ENCODE results near the gene DNAJC25.

DNA sequence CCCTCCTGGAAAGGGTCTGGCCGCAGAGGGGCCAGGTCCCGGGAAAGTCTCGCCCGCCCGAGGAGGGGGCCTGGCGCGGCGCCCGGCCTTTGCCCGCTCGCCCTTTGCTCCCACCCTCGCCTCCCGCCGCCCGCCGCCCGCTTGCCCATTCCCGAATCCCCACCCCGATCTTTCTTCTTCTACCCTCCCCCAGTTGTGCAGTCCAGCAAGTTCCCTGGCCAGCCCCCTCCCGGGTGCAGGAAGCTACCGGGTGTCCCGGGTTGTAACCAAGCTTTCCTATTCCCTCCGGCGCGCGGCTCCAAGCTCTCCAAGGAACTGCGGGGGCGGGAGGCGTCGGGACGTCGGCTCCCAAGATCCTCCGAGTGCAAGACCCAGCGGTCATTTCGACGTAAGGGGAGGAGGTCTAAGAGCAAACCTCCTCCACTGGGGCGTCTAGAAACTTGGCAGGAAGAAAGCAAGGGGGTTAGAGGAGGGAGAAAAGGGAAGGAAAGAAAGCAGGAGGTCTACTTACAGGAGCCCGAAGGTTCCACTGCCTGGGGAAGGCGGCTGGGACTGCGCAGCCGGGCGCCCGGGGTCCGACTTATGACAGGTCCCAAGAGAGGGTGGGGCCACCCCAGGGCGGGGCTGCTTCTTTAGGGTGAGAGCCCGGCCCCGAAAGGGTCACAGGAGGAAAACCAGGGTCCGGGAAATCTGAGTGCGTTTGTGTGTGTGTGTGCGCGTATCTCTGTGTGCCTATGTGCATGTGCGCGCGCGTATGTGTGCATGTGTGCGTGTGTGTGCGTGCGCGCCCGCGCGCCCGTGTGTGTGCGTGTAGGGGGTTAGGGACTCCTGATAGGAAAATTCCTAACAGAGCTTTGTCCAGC lies 31.8 kb upstream of the DNAJC25 start, which contains the start of gene PTGR1:
- TF ChIP-seq, protein P1, sequence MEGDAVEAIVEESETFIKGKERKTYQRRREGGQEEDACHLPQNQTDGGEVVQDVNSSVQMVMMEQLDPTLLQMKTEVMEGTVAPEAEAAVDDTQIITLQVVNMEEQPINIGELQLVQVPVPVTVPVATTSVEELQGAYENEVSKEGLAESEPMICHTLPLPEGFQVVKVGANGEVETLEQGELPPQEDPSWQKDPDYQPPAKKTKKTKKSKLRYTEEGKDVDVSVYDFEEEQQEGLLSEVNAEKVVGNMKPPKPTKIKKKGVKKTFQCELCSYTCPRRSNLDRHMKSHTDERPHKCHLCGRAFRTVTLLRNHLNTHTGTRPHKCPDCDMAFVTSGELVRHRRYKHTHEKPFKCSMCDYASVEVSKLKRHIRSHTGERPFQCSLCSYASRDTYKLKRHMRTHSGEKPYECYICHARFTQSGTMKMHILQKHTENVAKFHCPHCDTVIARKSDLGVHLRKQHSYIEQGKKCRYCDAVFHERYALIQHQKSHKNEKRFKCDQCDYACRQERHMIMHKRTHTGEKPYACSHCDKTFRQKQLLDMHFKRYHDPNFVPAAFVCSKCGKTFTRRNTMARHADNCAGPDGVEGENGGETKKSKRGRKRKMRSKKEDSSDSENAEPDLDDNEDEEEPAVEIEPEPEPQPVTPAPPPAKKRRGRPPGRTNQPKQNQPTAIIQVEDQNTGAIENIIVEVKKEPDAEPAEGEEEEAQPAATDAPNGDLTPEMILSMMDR (IDR thresholded peaks at IDR 0.05; ENCODE audit: insufficient read depth, low read length, poor library complexity, severe bottlenecking), result no peak
- no peak for TF ChIP-seq EZH2phosphoT487 (conservative IDR thresholded peaks at IDR 0.05; ENCODE audit: low read length)

All from SU-DHL-6 (cell line).